ENCODE results near the gene GMFB. TPM values are rescaled to one million over a fixed set of nuclear protein-coding genes. Genes with fewer than 3 reads are reported as not detected.

The GMFB gene
- total and polyA plus RNA-seq, 2 donors (not counting 3 experiments of a cell fraction or from before 2014, with no cell fraction given), result 10.1 to 52.0 TPM

GRCh38 chr14:54481695-54482094 lies 7.1 kb downstream of the GMFB start:
- BruUV-seq (replicated peaks), result no TSS peak
- no peak overlapping the region for H3K4me2 ChIP-seq (ENCODE audit: insufficient read depth, low read length)
- CTCF ChIA-PET, result no interaction called here
- no peaks in the 10 kb centered on the region for H3K4me1 ChIP-seq (ENCODE audit: control insufficient read depth, extremely low read depth, insufficient read depth, low read length)
- no peaks in the 10 kb centered on the region for H3K9me1 ChIP-seq (replicated peaks; ENCODE audit: control insufficient read depth, extremely low read depth, insufficient read depth, low read length)
- DNase-seq (ENCODE audit: low read depth, low spot score) (no peak), FAIRE-seq (no peak)
- no peak overlapping the region for H3K9ac ChIP-seq (replicated peaks; ENCODE audit: extremely low read depth, insufficient read depth, low read length)
- H3K27me3 ChIP-seq (ENCODE audit: control insufficient read depth in 2 of 2, insufficient read depth in 2 of 2, low read length in 2 of 2), result no peaks in the 10 kb centered on the region
- H2AFZ ChIP-seq (ENCODE audit: low read depth, low read length), result no peak overlapping the region
- no peak overlapping the region for H3K27ac ChIP-seq (ENCODE audit: insufficient read depth, low read depth, low read length)
- H3K79me2 ChIP-seq (ENCODE audit: control insufficient read depth, insufficient read depth, low read length), result peaks cover 24% of the 10 kb centered on the region
- POLR2A ChIA-PET, result no interaction called here
- intact Hi-C loops (cut with micrococcal nuclease) (no loop called here), dilution Hi-C loops (cut with MboI; ENCODE audit: extremely low pct_ligation_motif_present, low sequenced_read_pairs) (no loop called here)
- H3K9me3 ChIP-seq (replicated peaks; ENCODE audit: control insufficient read depth, insufficient read depth, low read length), result no peaks in the 10 kb centered on the region
- TF ChIP-seq POLR2AphosphoS5 (IDR thresholded peaks at IDR 0.05; ENCODE audit: insufficient read depth, low read depth, low read length) (no peak), FOS (IDR thresholded peaks at IDR 0.05; ENCODE audit: borderline replicate concordance, insufficient read depth, low read length) (no peak), JUN (IDR thresholded peaks at IDR 0.05; ENCODE audit: borderline replicate concordance, insufficient read depth, insufficient read length, low read depth) (no peak), CTCF (IDR thresholded peaks at IDR 0.05; ENCODE audit: extremely low read depth in 1 of 2, insufficient read depth in 1 of 2, low read depth in 1 of 2, low read length in 2 of 2) (no peak), POLR2A (IDR thresholded peaks at IDR 0.05; ENCODE audit: low read depth, low read length) (no peak)
- TF ChIP-seq, protein P1, sequence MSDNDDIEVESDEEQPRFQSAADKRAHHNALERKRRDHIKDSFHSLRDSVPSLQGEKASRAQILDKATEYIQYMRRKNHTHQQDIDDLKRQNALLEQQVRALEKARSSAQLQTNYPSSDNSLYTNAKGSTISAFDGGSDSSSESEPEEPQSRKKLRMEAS (IDR thresholded peaks at IDR 0.05; ENCODE audit: insufficient read depth, insufficient read length), result no peak
- H3K36me3 ChIP-seq (ENCODE audit: control insufficient read depth in 2 of 2, extremely low read depth in 1 of 2, insufficient read depth in 2 of 2, low read length in 2 of 2), result peaks cover 5% of the 10 kb centered on the region in 2 experiments
- no peaks in the 10 kb centered on the region for H4K20me1 ChIP-seq (replicated peaks; ENCODE audit: control insufficient read depth, extremely low read depth, insufficient read depth, low read length)
- no peak overlapping the region for H3K4me3 ChIP-seq (replicated peaks in 1 of 3; ENCODE audit: insufficient read depth in 1 of 3, low read depth in 1 of 3, low read length in 3 of 3)
